T-helper 2 cell treated with Interferon-gamma antibody and Interleukin-4, amounts not matched to agents 100 ng/mL and 5 ng/mL, for 36 hours (primary cell): ENCODE data around the gene ARFIP1. TPM values are rescaled to one million over a fixed set of nuclear protein-coding genes. Genes with fewer than 3 reads are reported as not detected.

Experiments
- intact Hi-C: fragments of 100-400 bp; cut with micrococcal nuclease; formaldehyde crosslinking; loops from one replicate; pipeline ENCODE4 v1.15.1; 2023
- total RNA-seq: library from RNA; stranded (reverse); gene quantifications from 2 replicates; pipeline ENCODE4 v1.2.3, GENCODE V29; 2022

ARFIP1 gene
- total RNA-seq, 1 donor from 2014 or later = 17.1 TPM

GRCh38 chr4:152936446-152937335 is 156.9 kb downstream of the ARFIP1 start:
- intact Hi-C loops = loop anchor here (1.0 to 5.0 kb wide), 2 partner anchors 157 to 191 kb away; partner anchors contain the start of genes ARFIP1 and TIGD4

DNA sequence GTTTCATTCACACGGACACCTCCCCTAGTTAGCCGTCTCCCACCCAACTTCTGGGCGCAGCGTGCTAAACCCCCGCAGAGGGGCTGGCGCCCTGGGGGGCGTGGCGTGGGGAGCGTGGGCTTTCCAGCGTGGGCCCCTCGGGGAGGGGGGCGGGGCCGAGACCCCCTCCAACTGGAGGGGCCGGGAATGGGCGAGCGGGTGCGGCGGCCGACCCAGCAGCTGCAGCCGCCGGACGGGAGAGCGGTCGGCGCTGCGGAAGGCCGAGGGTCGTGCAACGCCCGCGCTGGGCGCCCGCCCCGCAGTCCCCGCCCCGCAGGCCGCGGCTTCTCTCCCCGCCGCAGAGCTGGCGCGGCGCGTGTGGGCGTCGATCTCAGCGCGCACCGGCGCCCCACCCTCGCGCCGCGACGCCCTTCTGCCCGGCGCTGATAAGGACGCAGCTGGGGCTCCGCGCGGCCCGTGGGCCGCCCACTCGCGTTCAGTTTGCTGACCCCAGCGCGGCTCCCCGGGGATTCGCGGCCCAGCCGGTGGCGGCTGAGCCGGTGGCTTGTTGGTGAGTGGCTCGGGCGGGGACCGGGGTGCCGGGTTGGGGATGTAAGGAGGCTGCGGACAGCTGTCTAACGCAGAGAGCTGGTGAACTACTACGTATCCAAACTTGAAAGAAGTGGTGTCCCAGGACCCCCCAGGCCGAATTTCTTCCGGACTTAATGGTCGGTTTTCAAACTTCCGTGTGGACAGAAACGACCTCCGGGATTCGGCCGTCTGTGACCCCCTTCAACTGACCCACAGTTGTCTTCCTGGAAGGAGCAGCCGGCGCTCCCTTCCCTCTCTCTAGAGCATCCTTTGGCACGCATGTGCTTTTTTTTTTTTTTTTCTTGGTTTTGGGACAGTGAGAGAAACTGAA is 157.8 kb downstream of the ARFIP1 start:
- intact Hi-C loops = loop anchor here (1.0 to 5.0 kb wide), 2 partner anchors 158 to 190 kb away; partner anchors contain the start of genes ARFIP1 and TIGD4

DNA sequence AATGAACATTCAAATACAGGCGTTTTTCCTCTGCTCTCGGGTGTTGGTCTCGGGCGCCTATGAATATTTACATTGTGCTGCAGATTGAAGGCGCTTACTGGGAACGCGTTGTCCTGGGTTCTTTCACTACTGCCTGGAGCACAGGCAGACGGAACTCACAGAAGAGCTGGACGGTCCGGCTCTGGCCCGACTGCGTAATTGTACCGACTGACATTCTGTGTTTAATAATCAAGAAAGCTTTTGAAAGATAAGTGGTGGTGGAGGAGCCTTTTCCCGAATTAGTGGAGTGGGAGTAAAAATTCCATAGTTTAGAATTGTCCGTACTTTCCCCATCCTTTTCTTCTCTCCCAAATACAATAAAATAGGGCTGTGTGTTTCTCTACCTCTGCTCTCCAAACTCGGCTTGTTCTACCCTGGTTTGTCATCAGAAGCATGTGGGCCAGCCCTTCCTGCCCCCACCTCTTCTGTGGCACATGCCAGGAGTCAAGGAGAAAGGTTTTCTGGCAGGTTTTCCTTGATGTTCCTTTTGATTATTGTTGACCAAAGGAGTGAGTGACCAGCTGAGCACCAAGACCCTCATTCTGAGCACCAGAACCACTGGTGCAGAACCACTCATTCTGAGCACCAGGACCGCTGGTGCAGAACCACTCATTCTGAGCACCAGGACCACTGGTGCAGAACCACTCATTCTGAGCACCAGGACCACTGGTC is 158.6 kb downstream of the ARFIP1 start:
- intact Hi-C loops = loop anchor here (5.0 kb wide), 1 partner anchor 189 kb away; no protein-coding TSS in a partner anchor

GRCh38 chr4:152939621-152940020 is 159.9 kb downstream of the ARFIP1 start:
- intact Hi-C loops = loop anchor here (5.0 kb wide), 1 partner anchor 188 kb away; no protein-coding TSS in a partner anchor

- intact Hi-C loops = no loop called here
Observed at GRCh38 chr4:152940461-152940860, 160.7 kb downstream of the ARFIP1 start.

- intact Hi-C loops = no loop called here
Observed at GRCh38 chr4:152941411-152941810, 161.7 kb downstream of the ARFIP1 start.

- intact Hi-C loops = no loop called here
Observed at GRCh38 chr4:152942346-152942745, 162.6 kb downstream of the ARFIP1 start.

- intact Hi-C loops = no loop called here
Observed at GRCh38 chr4:152943672-152944071, 163.9 kb downstream of the ARFIP1 start.

DNA sequence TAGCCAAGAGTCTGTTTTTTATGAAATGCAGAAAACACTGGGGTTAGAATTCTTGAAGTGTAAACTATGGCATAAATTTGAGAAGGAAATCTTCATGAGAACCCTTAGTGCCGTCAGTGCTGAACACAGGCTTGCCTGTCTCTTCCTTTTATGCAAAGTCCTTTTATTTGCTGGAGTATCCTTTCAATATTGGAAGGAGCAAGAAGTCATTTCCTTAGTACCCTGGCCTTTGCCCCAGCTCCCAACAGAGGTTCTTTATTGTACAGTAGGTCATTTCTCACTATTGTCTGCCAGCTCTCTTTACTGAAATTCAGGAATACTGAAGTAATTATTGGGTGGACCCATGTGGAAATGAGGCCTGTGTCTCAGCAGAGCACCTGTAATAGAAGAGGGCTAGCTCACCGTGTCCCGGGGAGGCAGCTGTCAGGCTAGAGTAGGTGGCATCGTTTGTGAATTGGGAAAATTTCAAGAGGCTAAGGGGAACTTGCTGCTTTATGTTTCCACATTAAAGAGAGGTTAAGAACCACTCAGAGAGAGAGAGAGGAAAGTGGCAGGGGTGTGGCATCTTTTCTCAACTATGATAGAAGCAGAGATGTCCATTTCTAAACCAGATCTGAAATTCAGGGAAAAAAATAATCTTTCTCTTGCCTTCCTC is 165.0 kb downstream of the ARFIP1 start:
- intact Hi-C loops = no loop called here

GRCh38 chr4:152945639-152946038 is 165.9 kb downstream of the ARFIP1 start:
- intact Hi-C loops = no loop called here

DNA sequence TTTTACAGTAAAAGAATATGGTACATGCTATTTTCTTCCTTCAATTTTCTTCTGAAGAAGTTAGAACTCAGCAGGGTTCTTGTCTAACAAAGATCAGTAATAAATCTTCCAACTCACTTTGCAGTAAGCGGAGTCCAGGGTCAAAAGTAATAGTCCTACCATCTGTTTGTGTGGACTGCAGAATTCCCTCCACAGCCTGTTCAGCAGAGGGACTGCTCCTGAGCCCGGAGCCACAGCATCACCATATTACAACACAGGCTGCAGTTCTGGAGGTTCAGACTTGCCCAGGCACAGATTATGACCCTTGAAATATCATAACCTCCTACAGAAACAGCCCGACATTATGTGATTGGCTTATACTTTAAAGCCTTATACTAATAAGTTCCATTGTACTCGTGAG is 166.7 kb downstream of the ARFIP1 start:
- intact Hi-C loops = no loop called here

GRCh38 chr4:152947311-152947710 is 167.6 kb downstream of the ARFIP1 start:
- intact Hi-C loops = no loop called here

DNA sequence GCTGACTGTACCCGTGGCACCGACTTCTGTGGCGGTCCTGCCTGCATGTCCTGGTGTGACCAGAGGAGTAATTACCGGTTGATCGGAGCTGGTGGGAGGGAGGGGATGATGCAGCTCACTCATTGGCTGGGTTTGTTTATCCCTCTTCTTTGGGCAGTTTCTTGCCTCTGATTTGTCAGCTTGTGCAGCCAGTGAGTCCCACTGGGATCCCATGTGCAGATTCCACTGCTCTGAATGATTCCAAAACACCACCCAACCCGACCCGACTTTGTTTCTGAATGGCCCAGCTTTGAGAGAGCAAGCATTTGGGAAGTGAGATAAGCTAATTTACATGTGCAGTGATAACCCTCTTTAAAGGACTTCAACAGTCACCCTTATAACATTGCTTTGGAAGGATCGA is 170.2 kb downstream of the ARFIP1 start:
- intact Hi-C loops = no loop called here

GRCh38 chr4:152950402-152951274 is 170.9 kb downstream of the ARFIP1 start:
- intact Hi-C loops = no loop called here

GRCh38 chr4:152951348-152951747 is 171.6 kb downstream of the ARFIP1 start:
- intact Hi-C loops = no loop called here

DNA sequence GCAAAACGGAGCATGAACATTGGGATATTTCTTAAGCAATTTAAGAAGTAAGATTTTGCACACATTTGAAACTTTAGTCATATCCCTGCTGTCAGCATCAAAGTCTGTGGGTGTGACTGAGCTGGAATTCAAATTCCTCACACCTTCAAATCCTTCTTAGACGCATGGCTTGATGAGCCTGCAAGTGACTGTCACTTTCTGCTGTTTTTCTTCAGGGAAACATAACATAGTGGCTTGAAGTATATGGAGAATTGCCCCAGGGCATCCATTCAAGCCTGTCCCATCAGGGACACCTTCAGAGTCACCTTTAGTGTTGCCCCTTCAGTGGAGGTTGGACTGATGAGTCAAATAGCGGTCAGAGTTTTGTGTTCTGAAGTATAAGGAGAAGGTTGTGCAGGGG is 173.8 kb downstream of the ARFIP1 start:
- intact Hi-C loops = no loop called here

DNA sequence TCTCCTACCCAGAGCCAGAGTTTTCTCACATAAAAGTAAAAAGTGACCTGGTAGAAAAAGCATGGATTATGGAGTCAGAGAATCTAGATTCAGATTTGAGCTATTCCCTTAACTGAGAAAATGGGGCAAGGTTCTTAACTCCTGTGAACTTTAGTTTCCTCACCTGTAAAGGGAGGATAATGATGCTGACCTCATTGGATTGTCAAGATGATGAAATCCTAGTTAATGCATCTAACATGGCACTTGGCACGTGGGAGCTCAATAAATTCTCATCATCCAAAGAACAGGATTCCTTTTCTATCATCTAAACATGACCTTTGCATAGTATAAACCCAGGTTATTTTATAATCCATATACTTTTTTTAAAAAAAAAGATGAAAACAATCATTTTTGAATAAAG is 175.0 kb downstream of the ARFIP1 start:
- intact Hi-C loops = no loop called here

DNA sequence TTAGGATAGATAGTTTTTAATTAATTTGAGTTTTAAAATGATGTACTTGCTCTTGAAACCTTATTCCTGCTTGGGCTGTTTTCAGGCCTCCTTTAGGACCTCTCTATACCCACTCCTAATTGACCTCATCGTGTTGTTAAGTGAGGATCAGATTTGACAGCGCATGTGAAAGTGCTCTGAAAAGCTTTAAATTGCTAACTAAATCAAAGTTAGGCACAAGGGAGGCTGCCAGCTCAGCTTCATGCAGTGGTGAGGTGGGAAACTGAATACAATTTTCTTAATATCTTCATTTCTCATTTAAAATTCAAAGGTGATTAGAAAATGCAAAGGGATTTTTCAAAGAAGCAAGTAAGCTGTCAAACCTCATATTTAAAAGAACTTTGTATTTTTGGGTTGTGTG is 176.4 kb downstream of the ARFIP1 start:
- intact Hi-C loops = no loop called here

- intact Hi-C loops = no loop called here
Observed at GRCh38 chr4:152956650-152957436, 177.1 kb downstream of the ARFIP1 start.
